Activated naive CD4-positive, alpha-beta T cell treated with anti-CD3 and anti-CD28 coated beads, Interleukin-2, amount 50 U/mL, for 16 hours (primary cell): ENCODE measurements around the gene HOXD3.
A peak's percentile ranks its signal among the peaks of the same experiment; 100 is the strongest.

Experiments used
- DNase-seq: peaks from one replicate; pipeline ENCODE4 v3.0.0-alpha.2; 2020

HOXD3 gene

DNA sequence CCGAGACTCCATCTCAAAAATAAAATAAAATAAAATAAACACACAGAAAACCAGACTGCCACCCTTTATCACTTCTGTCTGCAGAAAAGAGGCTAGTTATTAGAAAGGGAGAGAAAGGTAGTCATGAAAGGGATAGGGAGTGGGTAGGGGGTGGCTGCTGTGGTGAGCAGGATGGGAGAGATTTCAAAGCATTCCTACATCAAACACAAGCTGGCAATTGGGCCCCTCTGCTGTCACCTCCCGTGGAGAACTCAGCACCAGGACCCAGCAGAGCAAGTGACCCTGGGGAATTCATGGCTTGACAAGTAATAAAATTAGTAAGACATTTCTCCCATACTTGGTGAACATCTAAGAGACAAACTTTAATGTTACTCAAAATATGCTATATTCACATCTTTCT lies 27.6 kb downstream of the HOXD3 start:
- DNase-seq, result no peak

DNA sequence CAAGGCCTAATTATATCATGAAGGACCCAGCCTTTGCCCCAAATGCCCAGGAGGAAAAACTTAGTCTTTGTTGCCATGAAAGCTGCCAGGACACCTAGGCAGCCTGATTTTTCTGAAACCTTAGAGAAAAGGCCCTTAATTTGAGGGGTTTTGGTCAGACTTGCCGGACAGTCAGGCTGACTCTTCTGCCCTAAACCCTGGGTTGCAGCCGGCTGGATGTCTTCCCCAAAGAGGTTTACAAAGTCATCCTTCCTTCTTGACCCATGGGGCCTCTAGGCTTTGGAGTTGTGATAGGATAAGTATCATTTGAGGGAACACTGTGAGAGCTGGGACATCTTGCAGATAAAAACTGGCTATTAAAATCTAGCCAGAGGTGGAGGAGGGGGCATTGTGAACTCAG lies 28.9 kb downstream of the HOXD3 start:
- no peak for DNase-seq

DNA sequence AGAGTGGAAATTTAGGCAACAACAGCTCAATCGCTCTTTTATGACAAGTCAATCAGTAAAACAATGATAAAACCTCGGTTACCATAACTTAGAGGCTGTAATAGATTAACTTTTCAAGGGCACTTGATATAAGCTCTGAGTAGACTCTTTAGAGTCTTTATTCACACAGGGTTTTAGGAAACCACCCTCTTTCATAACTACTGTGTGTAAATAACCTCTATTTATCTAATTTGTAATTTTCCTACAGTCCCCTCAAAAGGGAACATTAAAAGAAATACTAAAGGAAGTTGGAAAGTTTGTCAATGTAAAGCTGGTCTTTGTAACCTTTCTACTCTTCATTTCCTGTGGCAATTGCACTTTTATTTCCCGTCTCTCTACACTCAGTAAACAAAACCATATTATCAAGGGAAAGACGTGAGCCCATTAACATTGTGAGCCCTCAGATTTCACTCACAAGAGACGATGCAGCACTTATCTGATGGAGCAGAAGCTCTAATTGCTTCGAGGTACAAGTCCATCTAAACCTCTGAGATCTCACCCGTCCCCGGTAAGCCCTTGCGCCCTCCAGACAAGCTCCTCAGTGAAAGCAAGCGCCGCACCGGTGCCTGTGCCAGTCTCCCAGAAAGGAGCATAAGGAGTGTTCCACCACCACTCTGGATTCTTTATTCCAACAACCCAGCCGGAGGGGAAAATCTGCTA lies 30.2 kb downstream of the HOXD3 start:
- no peak for DNase-seq

DNA sequence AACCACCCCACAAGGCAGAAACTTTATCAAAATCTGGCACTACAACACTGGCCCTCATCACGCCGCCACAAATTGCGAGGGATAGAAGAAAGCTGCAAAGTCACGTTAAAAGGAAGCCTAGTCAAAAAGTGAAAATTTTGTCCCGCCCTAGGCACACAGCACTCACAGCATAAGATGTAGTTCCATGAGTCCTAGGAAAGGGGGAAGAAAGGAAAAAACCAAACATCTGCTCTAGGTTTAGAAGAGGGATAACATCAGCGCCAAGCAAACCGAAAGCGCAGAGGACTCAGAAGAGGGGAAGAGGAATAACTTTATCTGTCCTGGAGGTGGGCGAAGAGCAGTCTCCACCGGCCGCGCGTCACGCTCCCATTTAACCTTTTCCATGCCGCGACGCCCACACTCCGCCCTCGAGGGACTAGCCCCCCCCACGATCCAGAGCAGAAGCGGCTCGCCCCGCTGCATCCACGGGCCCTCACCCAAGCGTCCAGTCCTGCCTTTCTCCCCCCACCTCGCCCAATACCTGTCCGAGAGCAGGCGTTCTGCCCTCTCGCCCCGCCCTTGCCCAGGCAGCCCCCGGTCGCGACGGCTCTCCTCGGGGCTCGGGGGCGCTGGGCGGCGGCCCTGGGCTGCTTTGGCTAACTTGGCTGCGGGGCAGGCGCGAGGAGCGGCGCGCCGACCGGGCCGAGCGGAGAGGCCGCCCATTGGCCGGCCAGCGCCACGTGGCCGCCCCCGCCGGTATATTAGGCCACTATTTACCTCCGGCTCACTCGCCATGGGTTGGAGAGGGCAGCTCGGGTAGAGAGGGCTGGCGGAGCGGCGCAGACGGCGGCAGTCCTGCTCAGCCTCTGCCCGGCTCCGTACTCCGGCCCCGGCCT lies 31.0 kb downstream of the HOXD3 start, which contains the start of gene HOXD1:
TSS of gene HOXD1 (plus strand) at position 770 of the 875 bp plus-strand sequence. CDS start 134 bp downstream, outside the sequence.
- DNase-seq, result no peak

DNA sequence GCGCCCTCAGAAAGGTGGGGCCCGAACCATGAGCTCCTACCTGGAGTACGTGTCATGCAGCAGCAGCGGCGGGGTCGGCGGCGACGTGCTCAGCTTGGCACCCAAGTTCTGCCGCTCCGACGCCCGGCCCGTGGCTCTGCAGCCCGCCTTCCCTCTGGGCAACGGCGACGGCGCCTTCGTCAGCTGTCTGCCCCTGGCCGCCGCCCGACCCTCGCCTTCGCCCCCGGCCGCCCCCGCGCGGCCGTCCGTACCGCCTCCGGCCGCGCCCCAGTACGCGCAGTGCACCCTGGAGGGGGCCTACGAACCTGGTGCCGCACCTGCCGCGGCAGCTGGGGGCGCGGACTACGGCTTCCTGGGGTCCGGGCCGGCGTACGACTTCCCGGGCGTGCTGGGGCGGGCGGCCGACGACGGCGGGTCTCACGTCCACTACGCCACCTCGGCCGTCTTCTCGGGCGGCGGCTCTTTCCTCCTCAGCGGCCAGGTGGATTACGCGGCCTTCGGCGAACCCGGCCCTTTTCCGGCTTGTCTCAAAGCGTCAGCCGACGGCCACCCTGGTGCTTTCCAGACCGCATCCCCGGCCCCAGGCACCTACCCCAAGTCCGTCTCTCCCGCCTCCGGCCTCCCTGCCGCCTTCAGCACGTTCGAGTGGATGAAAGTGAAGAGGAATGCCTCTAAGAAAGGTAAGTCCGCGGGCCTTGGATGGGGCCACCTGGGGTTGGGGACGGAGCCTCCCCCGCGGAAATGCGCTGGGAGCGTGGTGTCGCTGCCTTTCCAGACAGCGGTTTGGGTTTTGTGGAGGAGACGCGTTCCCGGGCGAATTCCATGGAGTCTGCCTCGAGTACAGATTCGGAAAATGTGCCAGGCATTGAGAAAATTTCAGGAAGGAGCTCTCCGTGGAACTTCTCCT lies 31.9 kb downstream of the HOXD3 start:
- DNase-seq, result peak; percentile 10

DNA sequence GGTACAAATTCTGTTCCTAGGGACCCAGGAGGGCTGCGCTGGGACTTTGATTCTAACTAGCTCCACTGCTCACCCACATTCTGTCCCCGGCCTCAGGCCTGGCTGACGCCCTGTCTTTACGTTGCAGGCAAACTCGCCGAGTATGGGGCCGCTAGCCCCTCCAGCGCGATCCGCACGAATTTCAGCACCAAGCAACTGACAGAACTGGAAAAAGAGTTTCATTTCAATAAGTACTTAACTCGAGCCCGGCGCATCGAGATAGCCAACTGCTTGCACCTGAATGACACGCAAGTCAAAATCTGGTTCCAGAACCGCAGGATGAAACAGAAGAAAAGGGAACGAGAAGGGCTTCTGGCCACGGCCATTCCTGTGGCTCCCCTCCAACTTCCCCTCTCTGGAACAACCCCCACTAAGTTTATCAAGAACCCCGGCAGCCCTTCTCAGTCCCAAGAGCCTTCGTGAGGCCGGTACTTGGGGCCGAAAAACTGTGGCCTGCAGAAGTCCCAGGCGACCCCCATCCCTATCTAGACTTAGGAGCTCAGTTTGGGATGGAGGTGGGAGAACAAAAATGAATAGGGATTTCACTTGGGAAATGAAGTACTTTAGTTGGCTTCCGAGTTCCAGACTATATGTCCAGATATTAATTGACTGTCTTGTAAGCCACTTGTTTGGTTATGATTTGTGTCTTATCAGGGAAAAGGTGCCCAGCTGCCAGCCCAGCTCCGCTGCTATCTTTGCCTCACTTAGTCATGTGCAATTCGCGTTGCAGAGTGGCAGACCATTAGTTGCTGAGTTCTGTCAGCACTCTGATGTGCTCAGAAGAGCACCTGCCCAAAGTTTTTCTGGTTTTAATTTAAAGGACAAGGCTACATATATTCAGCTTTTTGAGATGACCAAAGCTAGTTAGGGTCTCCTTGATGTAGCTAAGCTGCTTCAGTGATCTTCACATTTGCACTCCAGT lies 32.9 kb downstream of the HOXD3 start:
- DNase-seq, result no peak

DNA sequence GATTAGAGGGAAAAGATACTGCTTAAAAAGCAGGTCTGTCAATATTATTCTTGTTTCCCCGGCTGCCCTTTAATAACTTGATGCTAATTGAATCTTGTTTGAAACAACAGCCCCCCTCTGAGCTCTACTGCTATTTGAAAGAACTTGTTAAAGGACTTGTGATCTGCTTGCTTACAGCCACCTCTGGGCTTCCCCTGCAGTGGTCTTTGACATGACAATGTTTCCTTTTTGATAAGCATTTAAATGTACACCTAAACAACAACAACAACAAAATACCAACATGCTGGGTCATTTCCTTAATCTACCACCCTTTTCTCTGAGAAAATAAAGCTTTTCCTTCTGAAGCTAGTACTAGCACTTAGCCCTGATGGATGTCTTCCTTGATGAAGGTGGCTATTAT lies 35.2 kb downstream of the HOXD3 start:
- DNase-seq, result no peak

DNA sequence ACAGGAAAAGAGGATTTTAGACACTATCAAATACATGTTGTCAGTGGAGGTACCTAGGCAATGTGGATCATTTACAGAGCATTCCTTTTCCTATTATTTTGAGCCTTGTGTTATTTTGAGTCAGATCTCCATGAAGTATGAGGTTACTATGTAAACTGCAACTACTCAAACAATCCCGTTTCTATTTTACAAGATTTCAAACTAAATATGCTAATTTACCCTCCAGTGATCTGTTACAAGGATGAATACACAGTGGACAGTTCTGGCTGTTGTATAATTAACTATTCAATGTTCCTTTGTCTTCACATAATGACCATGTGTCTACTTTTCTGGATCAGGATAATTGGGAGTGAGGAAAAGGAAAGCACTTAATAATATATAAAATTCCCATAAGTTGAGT lies 35.9 kb downstream of the HOXD3 start:
- no peak for DNase-seq

DNA sequence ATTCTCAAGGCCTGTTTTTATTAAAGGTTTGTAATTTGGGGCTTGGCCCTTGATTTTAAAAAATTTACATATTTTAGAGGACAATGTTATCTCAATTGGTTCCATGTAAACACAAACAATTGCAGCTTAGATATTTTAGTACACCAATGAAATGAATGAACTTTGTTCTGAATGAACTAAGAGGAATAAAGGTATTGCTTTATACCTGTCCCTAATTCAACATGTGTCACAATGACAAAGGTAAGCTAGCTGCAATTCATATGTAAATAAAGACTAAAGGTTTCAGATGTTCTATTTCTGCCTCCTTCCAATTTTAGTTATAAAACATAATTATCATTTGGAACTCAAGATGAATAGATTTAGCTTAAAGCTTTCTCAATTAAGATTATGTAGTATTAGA lies 42.8 kb downstream of the HOXD3 start:
- no peak for DNase-seq

DNA sequence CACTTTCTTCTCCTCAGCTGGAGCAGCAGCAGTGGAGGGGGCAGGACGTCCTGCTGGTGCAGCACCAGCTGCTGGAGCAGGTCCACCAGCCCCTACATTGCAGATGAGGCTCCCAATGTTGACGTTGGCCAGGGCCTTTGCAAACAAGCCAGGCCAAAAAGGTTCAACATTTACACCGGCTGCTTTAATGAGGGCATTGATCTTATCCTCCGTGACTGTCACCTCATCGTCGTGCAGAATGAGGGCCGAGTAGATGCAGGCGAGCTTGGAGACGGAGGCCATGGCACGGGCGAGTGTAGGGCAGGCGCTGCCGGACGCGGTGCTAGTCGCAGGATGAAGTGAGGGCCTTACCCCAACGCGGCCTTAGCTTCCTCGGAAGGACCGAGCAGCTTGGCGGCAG lies 43.9 kb downstream of the HOXD3 start:
- no peak for DNase-seq

DNA sequence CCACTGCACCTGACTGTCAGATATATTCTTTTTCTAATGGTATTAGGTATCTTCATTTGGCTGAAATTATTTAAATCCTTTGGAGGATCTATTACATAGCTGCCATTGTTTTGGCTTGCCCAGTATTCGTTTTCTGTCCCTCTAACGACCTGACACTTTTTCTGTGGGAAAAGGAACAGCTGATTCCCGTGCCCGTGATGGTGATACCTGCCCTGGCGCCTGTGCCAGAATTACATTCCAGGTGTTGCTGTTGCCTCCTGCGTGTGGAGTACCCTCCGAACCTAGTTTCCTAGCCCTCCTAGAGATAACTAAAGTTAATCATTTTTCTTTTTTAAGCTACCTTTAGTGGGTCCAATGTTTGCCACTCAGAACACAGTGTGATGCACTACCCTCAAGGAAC lies 45.4 kb downstream of the HOXD3 start:
- no peak for DNase-seq

DNA sequence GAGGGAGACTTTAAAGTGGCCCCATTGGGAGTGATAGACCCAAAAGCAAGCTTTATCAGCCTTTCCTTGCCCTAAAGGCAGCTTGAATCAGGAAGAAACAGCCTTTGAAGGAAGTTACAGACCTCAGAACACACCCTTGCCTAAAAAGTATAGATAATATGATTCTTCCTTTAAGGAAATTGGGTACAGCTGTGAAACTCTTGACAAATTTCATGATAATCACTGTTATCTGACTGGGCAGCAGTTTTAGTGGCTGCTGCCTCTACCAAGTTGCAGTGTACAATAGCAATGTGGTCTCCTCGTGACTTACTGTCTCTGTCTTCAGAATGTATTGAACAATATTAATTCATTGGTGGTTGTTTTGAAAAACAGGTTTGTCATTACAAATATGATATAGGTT lies 48.0 kb downstream of the HOXD3 start:
- DNase-seq, result no peak

DNA sequence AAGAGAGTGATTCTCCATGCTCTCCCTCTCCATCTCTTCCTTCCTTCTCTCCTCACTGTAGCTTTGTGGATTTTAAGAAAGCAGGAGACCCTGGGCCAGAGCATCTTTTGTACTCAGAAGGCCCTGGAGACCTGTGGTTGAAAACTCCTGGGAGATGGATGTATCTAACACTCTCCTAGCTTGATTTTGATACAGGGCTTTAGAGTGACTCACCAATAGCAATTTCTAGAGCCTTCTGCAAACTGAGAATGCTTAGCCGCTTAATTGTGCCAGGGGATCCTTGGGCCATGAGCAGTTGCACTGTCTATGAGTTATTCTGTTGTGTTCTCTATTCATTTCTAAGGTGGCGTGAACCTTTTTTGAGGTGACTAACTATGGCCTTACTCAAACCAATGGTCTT lies 49.0 kb downstream of the HOXD3 start:
- DNase-seq, result no peak

DNA sequence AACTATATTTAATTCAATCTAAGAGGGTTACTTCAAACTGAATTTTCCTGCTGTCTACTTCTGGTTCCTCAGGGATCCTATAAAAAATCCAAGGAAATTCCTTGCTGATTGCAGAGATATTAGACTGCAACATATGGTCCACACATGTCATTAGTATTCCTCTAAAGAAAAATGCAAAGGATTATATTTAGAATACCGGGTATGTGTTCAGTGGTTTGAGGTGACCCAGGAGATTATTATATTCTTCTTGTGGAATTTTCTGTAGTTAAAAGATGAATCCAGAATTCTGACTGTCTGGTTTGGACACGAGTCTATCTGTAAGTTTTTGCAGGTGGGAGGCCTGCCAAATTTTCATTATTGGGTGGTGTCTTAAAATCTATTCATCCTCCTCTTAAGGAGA lies 49.6 kb downstream of the HOXD3 start:
- DNase-seq, result no peak

DNA sequence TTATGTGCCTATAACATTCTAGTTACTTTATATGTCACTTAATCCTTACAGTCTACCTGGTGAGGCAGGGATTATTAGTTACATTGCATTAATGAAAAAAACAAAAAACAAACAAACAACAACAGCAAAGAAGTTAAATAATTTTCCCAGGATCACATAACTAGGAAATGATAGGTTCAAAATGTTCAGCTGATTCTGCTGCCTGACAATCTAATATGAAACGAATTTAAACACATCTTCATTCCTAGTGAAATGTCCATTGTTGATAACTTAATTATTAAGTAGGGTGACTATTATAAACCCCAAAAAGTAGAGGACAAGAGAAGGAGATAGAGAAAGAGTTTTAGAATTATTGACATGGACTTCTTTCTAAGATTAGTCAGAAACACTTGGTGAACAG lies 54.0 kb downstream of the HOXD3 start:
- no peak for DNase-seq

DNA sequence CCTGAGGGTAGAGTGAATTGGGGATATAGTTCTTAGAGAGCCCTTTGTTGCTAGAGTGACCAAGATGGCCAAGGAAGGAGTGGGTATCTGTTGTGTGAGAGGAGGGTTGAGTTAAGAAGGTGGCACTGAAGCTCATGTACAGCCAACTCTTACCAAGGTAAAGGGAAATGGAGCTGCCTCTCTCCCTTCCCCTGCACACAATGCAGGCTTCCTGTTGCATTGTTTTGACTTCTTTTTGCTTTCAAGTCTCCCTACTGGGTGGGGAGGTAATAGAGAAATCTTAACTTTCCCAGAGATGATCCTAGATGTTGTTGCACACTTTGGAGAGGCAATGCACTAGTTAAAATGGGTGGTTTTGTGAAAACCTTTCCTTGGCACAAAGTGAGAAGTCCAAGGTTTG lies 55.2 kb downstream of the HOXD3 start:
- no peak for DNase-seq

DNA sequence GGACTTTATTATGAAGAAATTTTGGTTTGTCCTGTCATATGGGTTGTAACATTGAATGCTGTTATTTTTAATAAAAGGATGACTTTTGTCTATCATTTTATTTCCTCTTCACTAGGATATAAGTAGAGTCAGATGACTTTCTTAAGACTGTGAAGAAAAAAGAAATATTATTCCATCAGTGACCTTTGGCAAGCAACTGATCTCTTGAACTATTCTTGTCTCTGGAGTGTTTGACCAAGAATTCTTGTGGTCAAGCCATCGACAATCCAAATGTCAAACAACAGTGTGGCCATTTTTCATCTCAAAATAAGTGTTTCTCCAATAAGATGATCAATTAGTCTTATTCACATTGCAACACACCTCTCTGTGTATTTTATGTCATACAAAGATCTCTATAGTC lies 56.3 kb downstream of the HOXD3 start:
- no peak for DNase-seq
